ENCODE data around the gene CDH15.

DNA sequence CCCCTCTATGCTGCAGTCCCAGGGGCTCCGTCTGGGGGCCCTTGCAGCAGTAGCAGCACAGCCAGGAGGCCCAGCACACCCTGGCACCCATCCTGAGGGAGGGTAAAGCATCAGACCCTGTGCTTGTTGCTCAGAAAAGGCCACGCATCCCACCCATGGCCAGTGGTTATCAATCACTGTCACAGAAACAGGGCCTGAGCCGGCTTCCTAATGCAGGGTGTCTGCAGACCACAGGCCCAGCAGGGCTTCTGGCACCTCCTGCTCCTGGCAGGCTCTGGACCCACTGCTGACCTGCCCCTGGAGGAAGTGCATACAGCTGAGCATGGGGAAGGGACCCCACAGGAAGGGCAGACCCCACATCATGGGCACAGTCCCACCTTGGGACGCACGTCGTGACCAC, 26.9 kb upstream of the CDH15 start:
- TF ChIP-seq SUZ12 (IDR thresholded peaks at IDR 0.05; ENCODE audit: extremely low read depth, insufficient read depth, insufficient read length) (no peak), ZNF274 (IDR thresholded peaks at IDR 0.05; ENCODE audit: low read depth, low read length) (no peak)

Measured in NT2/D1 (cell line).